GM12891 (cell line): ENCODE measurements around the gene CDK9.

Experiments used
- POLR2A ChIP-seq: IDR thresholded peaks from 2 replicates; pipeline ENCODE4 v1.6.1; 2011; ENCODE audit warnings: low read depth, low read length, control low read depth
- TAF1 ChIP-seq: IDR thresholded peaks from 2 replicates; pipeline ENCODE4 v1.6.1; 2011; ENCODE audit warnings: low read depth, low read length, control low read depth

DNA sequence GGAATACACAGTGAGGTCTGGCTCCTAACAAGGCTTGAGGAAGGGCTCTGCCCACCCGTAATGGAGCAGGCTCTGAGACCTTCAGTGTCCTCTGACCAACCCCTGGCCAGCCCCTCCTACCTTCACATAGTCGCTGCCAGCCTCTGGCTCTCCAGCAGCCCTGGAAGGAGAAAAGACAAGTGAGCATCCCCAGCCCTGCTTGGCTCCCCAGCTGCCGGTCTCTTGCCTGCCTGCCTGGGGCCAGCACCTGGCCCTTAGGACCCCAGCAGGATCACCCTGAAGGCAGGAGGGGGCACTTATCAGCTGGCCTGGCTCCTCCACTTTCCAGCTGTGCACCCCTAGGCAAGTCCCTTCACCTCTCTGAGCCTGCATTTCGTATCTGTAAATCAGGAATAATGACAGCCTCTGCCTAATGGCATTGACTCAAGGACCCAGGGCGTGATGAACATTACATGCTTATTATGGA lies 24.3 kb upstream of the CDK9 start:
- TF ChIP-seq POLR2A (no peak), TAF1 (no peak)
